Keratinocyte (primary cell): Measurements from ENCODE around the gene THOC6. TPM values are rescaled to one million over a fixed set of nuclear protein-coding genes. Genes with fewer than 3 reads are reported as not detected.
"Not testable (repeated sequence)": the region's sequence is repeated elsewhere in the genome, so short reads cannot be mapped to it uniquely, and the experiment has no call there.

ENCODE experiments used
- DNase-seq: peaks from one replicate; pipeline ENCODE4 v3.0.0-alpha.2; 2011; ENCODE audit warnings: low read depth, missing footprints, low spot score
- FAIRE-seq: peaks from 2 replicates; lab custom pipeline; 2011; peaks lifted over from hg19 to GRCh38; lab: Jason Lieb, UNC
- H2AFZ ChIP-seq: 2 replicates; pipeline ENCODE4 v1.6.0; 2012; ENCODE audit warnings: low read length, control low read depth, inconsistent platforms; ENCODE audit not compliant: control insufficient read depth
- H3K27ac ChIP-seq: 2 replicates; pipeline ENCODE4 v1.5.1; 2011; ENCODE audit warnings: low read length; ENCODE audit not compliant: control insufficient read depth, insufficient read depth
- H3K27me3 ChIP-seq: 3 replicates; pipeline ENCODE4 v1.6.0; 2011; ENCODE audit warnings: low read length; ENCODE audit not compliant: control insufficient read depth, insufficient read depth; ENCODE audit errors: extremely low read depth
- H3K36me3 ChIP-seq, 2 experiments: 2 replicates in 1 of 2; 3 replicates in 1 of 2; pipeline ENCODE4 v1.5.1; 2011; ENCODE audit warnings: low read length in 2 of 2, mild to moderate bottlenecking in 1 of 2; ENCODE audit not compliant: control insufficient read depth in 2 of 2, insufficient read depth in 2 of 2; ENCODE audit errors: extremely low read depth in 1 of 2
- H3K4me1 ChIP-seq: 3 replicates; pipeline ENCODE4 v1.5.1; 2011; ENCODE audit warnings: low read length; ENCODE audit not compliant: control insufficient read depth, insufficient read depth; ENCODE audit errors: extremely low read depth
- H3K4me2 ChIP-seq: 3 replicates; pipeline ENCODE4 v1.6.0; 2011; ENCODE audit warnings: low read depth, low read length; ENCODE audit not compliant: control insufficient read depth, insufficient read depth; ENCODE audit errors: extremely low read depth
- H3K4me3 ChIP-seq, 3 experiments: fragments of 200-600 bp in 1 of 3; sonication (generic) in 1 of 3; 2 replicates in 2 of 3; 3 replicates in 1 of 3; pipeline ENCODE4 v1.5.1; 2011 to 2016; ENCODE audit warnings: low read length in 3 of 3, mild to moderate bottlenecking in 3 of 3, control low read depth in 2 of 3, inconsistent platforms in 1 of 3, low read depth in 1 of 3, mixed read lengths in 1 of 3, mixed run types in 1 of 3, moderate library complexity in 1 of 3; ENCODE audit not compliant: control insufficient read depth in 2 of 3, insufficient read depth in 2 of 3; ENCODE audit errors: extremely low read depth in 1 of 3
- H3K79me2 ChIP-seq: 2 replicates; pipeline ENCODE4 v1.6.0; 2012; ENCODE audit warnings: low read length; ENCODE audit not compliant: control insufficient read depth, insufficient read depth
- H3K9ac ChIP-seq: 3 replicates; pipeline ENCODE4 v1.6.0; 2011; ENCODE audit warnings: low read length; ENCODE audit not compliant: control insufficient read depth, insufficient read depth; ENCODE audit errors: extremely low read depth
- H3K9me1 ChIP-seq: 3 replicates; pipeline ENCODE4 v1.6.0; 2011; ENCODE audit warnings: low read length; ENCODE audit not compliant: control insufficient read depth, insufficient read depth; ENCODE audit errors: extremely low read depth
- H3K9me3 ChIP-seq: 2 replicates; pipeline ENCODE4 v1.5.1; 2012; ENCODE audit warnings: low read depth, low read length; ENCODE audit not compliant: control insufficient read depth
- H4K20me1 ChIP-seq: 3 replicates; pipeline ENCODE4 v1.6.0; 2011; ENCODE audit warnings: low read length; ENCODE audit not compliant: control insufficient read depth, insufficient read depth; ENCODE audit errors: extremely low read depth
- CTCF ChIP-seq, 3 experiments: IDR thresholded peaks in 1 of 3; conservative IDR thresholded peaks in 1 of 3; optimal IDR thresholded peaks in 1 of 3; 2 replicates in 2 of 3; 3 replicates in 1 of 3; pipeline versions ENCODE3 to v1.5.1; 2011; ENCODE audit warnings: low read length in 3 of 3, mild to moderate bottlenecking in 3 of 3, moderate library complexity in 2 of 3, control low read depth in 1 of 3, inconsistent platforms in 1 of 3; ENCODE audit not compliant: insufficient read depth in 2 of 3; ENCODE audit errors: extremely low read depth in 1 of 3
- EZH2 ChIP-seq: IDR thresholded peaks from one replicate; pipeline ENCODE4 v1.6.1; 2012; ENCODE audit warnings: inconsistent platforms, mild to moderate bottlenecking, low read length, moderate library complexity
- dilution Hi-C: fragments of 300-500 bp; cut with MboI; formaldehyde crosslinking; loops from one replicate; pipeline ENCODE4 v1.7.0; 2020; ENCODE audit warnings: low sequenced_read_pairs; ENCODE audit not compliant: extremely low pct_ligation_motif_present
- polyA plus RNA-seq, 5 experiments: library from polyadenylated mRNA; depleted of rRNA in 3 of 5; stranded (reverse) in 3 of 5; stranded (forward) in 1 of 5; unstranded in 1 of 5; fragments of >200 nt; gene quantifications; 1 replicate in 1 of 5; 2 replicates in 3 of 5; 3 replicates in 1 of 5; pipeline versions ENCODE4 v1.2.1 to v1.2.3, GENCODE V29; 2011 to 2012; ENCODE audit warnings: missing spikeins in 2 of 5, low read depth in 1 of 5, low replicate concordance in 1 of 5

THOC6 gene
- polyA plus RNA-seq, 1 donor (not counting 4 experiments of a cell fraction or from before 2014, with no cell fraction given): 10.3 TPM

- dilution Hi-C loops: no loop called here
Measured at GRCh38 chr16:3070608-3071111, 46.8 kb downstream of the THOC6 start.

GRCh38 chr16:3071655-3072054 lies 47.8 kb downstream of the THOC6 start:
- no peak for FAIRE-seq

More at GRCh38 chr16:3070608-3071111, 46.8 kb downstream of the THOC6 start:
- Histone ChIP-seq H3K36me3 (no peaks in the 10 kb centered on the region), H3K9me1 (no peaks in the 10 kb centered on the region), H3K4me2 (no peak overlapping the region), H3K27ac (no peak overlapping the region), H3K79me2 (no peaks in the 10 kb centered on the region), H3K9me3 (no peaks in the 10 kb centered on the region), H2AFZ (no peak overlapping the region), H3K9ac (no peak overlapping the region), H3K4me3 (no peak overlapping the region), H3K4me1 (no peaks in the 10 kb centered on the region), H3K27me3 (no peaks in the 10 kb centered on the region), H4K20me1 (no peaks in the 10 kb centered on the region)
- DNase-seq: no peak
- no peak for TF ChIP-seq CTCF (optimal IDR thresholded peaks at IDR 0.05 in 1 of 3, IDR thresholded peaks at IDR 0.05 in 1 of 3, conservative IDR thresholded peaks at IDR 0.05 in 1 of 3; ENCODE audit: extremely low read depth in 1 of 3, insufficient read depth in 2 of 3, low read length in 3 of 3)
- no peak for FAIRE-seq

GRCh38 chr16:3072148-3072547 lies 48.3 kb downstream of the THOC6 start:
- dilution Hi-C loops, DNase-seq, H3K9me1 ChIP-seq, H3K36me3 ChIP-seq, H3K27me3 ChIP-seq, H3K79me2 ChIP-seq, H4K20me1 ChIP-seq, FAIRE-seq, H3K27ac ChIP-seq, H3K4me2 ChIP-seq, H3K9me3 ChIP-seq, H3K4me3 ChIP-seq, H2AFZ ChIP-seq, H3K9ac ChIP-seq, H3K4me1 ChIP-seq: not testable (repeated sequence)

More at GRCh38 chr16:3071655-3072054, 47.8 kb downstream of the THOC6 start:
- H3K4me2 ChIP-seq: no peak overlapping the region
- H3K79me2 ChIP-seq: no peaks in the 10 kb centered on the region
- no peaks in the 10 kb centered on the region for H3K27me3 ChIP-seq
- DNase-seq: no peak
- H3K9ac ChIP-seq: no peak overlapping the region
- no peaks in the 10 kb centered on the region for H3K36me3 ChIP-seq
- no peaks in the 10 kb centered on the region for H3K9me3 ChIP-seq
- TF ChIP-seq CTCF (optimal IDR thresholded peaks at IDR 0.05 in 1 of 3, IDR thresholded peaks at IDR 0.05 in 1 of 3, conservative IDR thresholded peaks at IDR 0.05 in 1 of 3; ENCODE audit: extremely low read depth in 1 of 3, insufficient read depth in 2 of 3, low read length in 3 of 3) (no peak), EZH2 (no peak)
- no peaks in the 10 kb centered on the region for H3K9me1 ChIP-seq
- no peak overlapping the region for H3K27ac ChIP-seq
- H3K4me1 ChIP-seq: no peaks in the 10 kb centered on the region
- no peak overlapping the region for H2AFZ ChIP-seq
- H4K20me1 ChIP-seq: no peaks in the 10 kb centered on the region
- H3K4me3 ChIP-seq: no peak overlapping the region
- dilution Hi-C loops: no loop called here

- H3K9ac ChIP-seq, H3K9me3 ChIP-seq, H4K20me1 ChIP-seq, H3K36me3 ChIP-seq, H3K9me1 ChIP-seq, H3K4me3 ChIP-seq, H3K27me3 ChIP-seq, FAIRE-seq, H3K4me1 ChIP-seq, dilution Hi-C loops, H3K27ac ChIP-seq, H3K79me2 ChIP-seq, DNase-seq, H3K4me2 ChIP-seq, H2AFZ ChIP-seq: not testable (repeated sequence)
Measured at GRCh38 chr16:3072576-3073263, 48.9 kb downstream of the THOC6 start.
